NT2/D1 (cell line): ENCODE measurements around the gene EFNB1.
A peak's percentile ranks its signal among the peaks of the same experiment; 100 is the strongest.

Experiments used
- DNase-seq: peaks from one replicate; pipeline ENCODE4 v3.0.0-alpha.2; 2011; ENCODE audit warnings: low read depth, low spot score
- H3K27me3 ChIP-seq: 2 replicates; pipeline ENCODE4 v1.6.0; 2011; ENCODE audit warnings: mild to moderate bottlenecking; ENCODE audit not compliant: insufficient read length, insufficient read depth
- H3K36me3 ChIP-seq: 2 replicates; pipeline ENCODE4 v1.6.1; 2011; ENCODE audit warnings: mild to moderate bottlenecking, low read length, mixed read lengths; ENCODE audit not compliant: insufficient read depth, insufficient read length
- H3K4me1 ChIP-seq: 2 replicates; pipeline ENCODE4 v1.5.1; 2011; ENCODE audit not compliant: insufficient read depth, insufficient read length
- H3K4me3 ChIP-seq: 2 replicates; pipeline ENCODE4 v1.5.1; 2011; ENCODE audit warnings: low read depth; ENCODE audit not compliant: insufficient read length
- H3K9ac ChIP-seq: 2 replicates; pipeline ENCODE4 v1.6.0; 2011; ENCODE audit warnings: low read depth; ENCODE audit not compliant: insufficient read length
- H3K9me3 ChIP-seq: 2 replicates; pipeline ENCODE4 v1.5.1; 2011; ENCODE audit warnings: mild to moderate bottlenecking, low read length; ENCODE audit not compliant: insufficient read depth
- SUZ12 ChIP-seq: IDR thresholded peaks from 2 replicates; pipeline ENCODE4 v1.6.1; 2011; ENCODE audit not compliant: insufficient read length, insufficient read depth; ENCODE audit errors: extremely low read depth
- YY1 ChIP-seq: IDR thresholded peaks from 2 replicates; pipeline ENCODE4 v1.6.1; 2011; ENCODE audit not compliant: insufficient read length, insufficient read depth
- ZNF274 ChIP-seq: IDR thresholded peaks from 2 replicates; pipeline ENCODE4 v1.6.1; 2011; ENCODE audit warnings: mild to moderate bottlenecking, low read depth, low read length

The EFNB1 gene

DNA sequence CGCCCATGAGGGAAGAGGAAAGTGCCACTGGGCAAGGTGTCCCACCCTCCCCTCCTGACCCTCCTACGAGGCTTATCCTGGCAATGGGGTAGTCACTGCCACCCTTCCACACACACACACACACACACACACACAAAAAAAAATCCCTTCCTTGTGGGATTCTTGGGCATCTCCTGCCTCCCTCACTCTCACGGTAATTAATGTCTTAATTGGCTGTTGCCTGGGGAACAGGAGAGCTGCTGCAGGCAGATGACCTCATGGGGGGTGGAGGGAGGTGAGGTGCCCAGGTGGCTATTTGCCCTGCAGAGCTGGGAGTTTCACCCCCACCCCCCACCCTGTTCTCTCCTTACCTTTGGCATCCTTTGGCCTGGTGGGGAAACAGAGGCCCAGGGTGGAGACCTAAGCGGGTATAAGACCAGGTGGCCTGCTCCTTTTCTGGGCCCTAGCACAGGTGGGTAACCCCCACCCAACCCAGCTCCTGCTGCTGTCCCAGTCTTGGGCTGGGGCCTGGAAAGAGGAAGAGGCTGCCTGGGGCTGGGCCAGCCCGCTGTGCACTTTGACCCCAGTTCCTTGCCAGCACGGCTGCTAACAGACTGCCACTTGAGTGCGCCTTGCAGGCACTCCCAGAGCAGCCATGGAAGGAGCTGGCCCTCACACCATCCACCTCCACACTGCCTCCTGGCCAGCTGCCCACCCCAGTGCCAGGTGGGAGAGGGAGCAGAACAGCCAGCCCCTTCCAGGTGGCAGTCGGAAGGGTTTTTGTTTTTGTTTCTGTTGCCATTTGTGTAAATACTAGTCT is 12.6 kb downstream of the EFNB1 start:
- H3K4me1 ChIP-seq = peaks cover 27% of the 10 kb centered on the region
- no peaks in the 10 kb centered on the region for H3K9me3 ChIP-seq
- TF ChIP-seq SUZ12 (no peak), YY1 (no peak)
- no peak for DNase-seq
- H3K36me3 ChIP-seq = peaks cover 83% of the 10 kb centered on the region
- no peak overlapping the region for H3K4me3 ChIP-seq
- no peak overlapping the region for H3K9ac ChIP-seq
- H3K27me3 ChIP-seq = no peaks in the 10 kb centered on the region

GRCh38 chrX:68842351-68842750 is 13.5 kb downstream of the EFNB1 start:
- Histone ChIP-seq H3K9ac (no peak overlapping the region), H3K27me3 (no peaks in the 10 kb centered on the region), H3K36me3 (peaks cover 74% of the 10 kb centered on the region), H3K9me3 (no peaks in the 10 kb centered on the region), H3K4me3 (no peak overlapping the region), H3K4me1 (peaks cover 26% of the 10 kb centered on the region)
- no peak for DNase-seq
- TF ChIP-seq YY1 (no peak), ZNF274 (no peak), SUZ12 (no peak)

- TF ChIP-seq SUZ12 (no peak), YY1 (no peak), ZNF274 (no peak)
- Histone ChIP-seq H3K4me1 (peaks cover 22% of the 10 kb centered on the region), H3K4me3 (no peak overlapping the region), H3K9ac (no peak overlapping the region), H3K27me3 (no peaks in the 10 kb centered on the region), H3K9me3 (no peaks in the 10 kb centered on the region), H3K36me3 (peaks cover 68% of the 10 kb centered on the region)
- no peak for DNase-seq
Observed at GRCh38 chrX:68842781-68843581, 14.2 kb downstream of the EFNB1 start.

GRCh38 chrX:68843992-68844391 is 15.2 kb downstream of the EFNB1 start:
- TF ChIP-seq YY1 (no peak), ZNF274 (no peak), SUZ12 (no peak)

DNA sequence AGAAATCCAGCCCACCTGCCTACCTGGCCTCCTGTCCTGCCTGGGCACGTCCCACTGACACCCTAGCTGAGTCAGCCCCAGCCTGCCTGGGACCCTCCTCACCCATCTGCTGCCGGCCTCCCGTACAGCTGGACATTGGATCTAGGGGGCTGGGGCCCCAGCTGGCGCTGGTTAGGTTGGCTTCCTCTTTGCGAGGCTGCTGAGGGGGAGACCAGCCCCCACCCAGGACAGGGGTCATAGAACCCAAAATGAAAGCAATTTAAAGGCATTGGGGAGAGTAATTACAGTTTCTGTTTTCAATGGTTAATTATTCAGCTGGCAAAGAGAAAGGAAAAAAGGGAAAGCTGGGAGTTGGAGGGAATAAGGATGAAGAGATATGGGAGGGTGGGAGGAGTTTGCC is 15.8 kb downstream of the EFNB1 start:
- H3K27me3 ChIP-seq = no peaks in the 10 kb centered on the region
- H3K4me1 ChIP-seq = peaks cover 18% of the 10 kb centered on the region
- H3K9me3 ChIP-seq = no peaks in the 10 kb centered on the region
- H3K9ac ChIP-seq = no peak overlapping the region
- no peak overlapping the region for H3K4me3 ChIP-seq
- H3K36me3 ChIP-seq = peaks cover 52% of the 10 kb centered on the region
- TF ChIP-seq ZNF274 (no peak), SUZ12 (no peak), YY1 (no peak)
- no peak for DNase-seq

More at GRCh38 chrX:68843992-68844391, 15.2 kb downstream of the EFNB1 start:
- no peak overlapping the region for H3K9ac ChIP-seq
- H3K4me3 ChIP-seq = no peak overlapping the region
- H3K27me3 ChIP-seq = no peaks in the 10 kb centered on the region
- H3K9me3 ChIP-seq = no peaks in the 10 kb centered on the region
- no peak for DNase-seq
- peaks cover 58% of the 10 kb centered on the region for H3K36me3 ChIP-seq
- H3K4me1 ChIP-seq = peaks cover 17% of the 10 kb centered on the region

- H3K4me3 ChIP-seq = no peak overlapping the region
- H3K9me3 ChIP-seq = no peaks in the 10 kb centered on the region
- H3K36me3 ChIP-seq = peaks cover 33% of the 10 kb centered on the region
- TF ChIP-seq SUZ12 = no peak
- TF ChIP-seq ZNF274 = no peak
- TF ChIP-seq YY1 = no peak
- peak; percentile 87 for DNase-seq
- peaks cover 12% of the 10 kb centered on the region for H3K4me1 ChIP-seq
- no peaks in the 10 kb centered on the region for H3K27me3 ChIP-seq
- peak overlapping the region; percentile 46 for H3K9ac ChIP-seq
Observed at GRCh38 chrX:68846536-68846935, 17.7 kb downstream of the EFNB1 start.

GRCh38 chrX:68847172-68847571 is 18.4 kb downstream of the EFNB1 start:
- Histone ChIP-seq H3K4me1 (peaks cover 14% of the 10 kb centered on the region), H3K4me3 (no peak overlapping the region), H3K36me3 (peaks cover 27% of the 10 kb centered on the region), H3K27me3 (no peaks in the 10 kb centered on the region), H3K9ac (peak overlapping the region; percentile 46), H3K9me3 (no peaks in the 10 kb centered on the region)
- TF ChIP-seq SUZ12 = no peak
- TF ChIP-seq YY1 = no peak
- no peak for TF ChIP-seq ZNF274
- DNase-seq = no peak
